Measurements from ENCODE around the gene LRRC30.

The LRRC30 gene

GRCh38 chr18:7254163-7254562, 23.3 kb downstream of the LRRC30 start:
- no peak for TF ChIP-seq CTCF (IDR thresholded peaks at IDR 0.05; ENCODE audit: low read depth, low read length)
- in situ Hi-C loops (cut with HindIII; ENCODE audit: low sequenced_read_pairs) = no loop called here
- H3K4me3 ChIP-seq (ENCODE audit: low read depth, low read length) = no peak overlapping the region
- DNase-seq (ENCODE audit: low read depth, low spot score) = no peak

GRCh38 chr18:7255054-7255453, 24.2 kb downstream of the LRRC30 start:
- in situ Hi-C loops (cut with HindIII; ENCODE audit: low sequenced_read_pairs) = no loop called here
- no peak overlapping the region for H3K4me3 ChIP-seq (ENCODE audit: low read depth, low read length)
- DNase-seq (ENCODE audit: low read depth, low spot score) = no peak
- no peak for TF ChIP-seq CTCF (IDR thresholded peaks at IDR 0.05; ENCODE audit: low read depth, low read length)

GRCh38 chr18:7255643-7256042, 24.8 kb downstream of the LRRC30 start:
- no peak for TF ChIP-seq CTCF (IDR thresholded peaks at IDR 0.05; ENCODE audit: low read depth, low read length)
- no peak for DNase-seq (ENCODE audit: low read depth, low spot score)
- H3K4me3 ChIP-seq (ENCODE audit: low read depth, low read length) = no peak overlapping the region
- in situ Hi-C loops (cut with HindIII; ENCODE audit: low sequenced_read_pairs) = no loop called here

GRCh38 chr18:7256618-7257425, 25.9 kb downstream of the LRRC30 start:
- H3K4me3 ChIP-seq (ENCODE audit: low read depth, low read length) = no peak overlapping the region
- no peak for DNase-seq (ENCODE audit: low read depth, low spot score)
- in situ Hi-C loops (cut with HindIII; ENCODE audit: low sequenced_read_pairs) = no loop called here
- TF ChIP-seq CTCF (IDR thresholded peaks at IDR 0.05; ENCODE audit: low read depth, low read length) = no peak

- no peak overlapping the region for H3K4me3 ChIP-seq (ENCODE audit: low read depth, low read length)
- no peak for DNase-seq (ENCODE audit: low read depth, low spot score)
- in situ Hi-C loops (cut with HindIII; ENCODE audit: low sequenced_read_pairs) = no loop called here
- no peak for TF ChIP-seq CTCF (IDR thresholded peaks at IDR 0.05; ENCODE audit: low read depth, low read length)
Measured at GRCh38 chr18:7257426-7257740, 26.5 kb downstream of the LRRC30 start.

GRCh38 chr18:7259475-7259874, 28.6 kb downstream of the LRRC30 start:
- H3K4me3 ChIP-seq (ENCODE audit: low read depth, low read length) = no peak overlapping the region
- in situ Hi-C loops (cut with HindIII; ENCODE audit: low sequenced_read_pairs) = no loop called here
- TF ChIP-seq CTCF (IDR thresholded peaks at IDR 0.05; ENCODE audit: low read depth, low read length) = no peak
- DNase-seq (ENCODE audit: low read depth, low spot score) = no peak

Measured in astrocyte of the spinal cord (primary cell).